ENCODE results near the gene WNT3A.
A peak's percentile ranks its signal among the peaks of the same experiment; 100 is the strongest.

- TF ChIP-seq TAF1 (IDR thresholded peaks at IDR 0.05; ENCODE audit: low read depth, low read length) (no peak), POLR2AphosphoS5 (IDR thresholded peaks at IDR 0.05; ENCODE audit: low read depth, low read length) (0 out of 2 replicates have a peak, but pooled peaks have one; percentile 30), POLR2A (IDR thresholded peaks at IDR 0.05; ENCODE audit: low read depth, low read length) (no peak; the same call in 1 of the 2 replicates), SPI1 (IDR thresholded peaks at IDR 0.05; ENCODE audit: low read depth, low read length) (no peak), PAX5 (IDR thresholded peaks at IDR 0.05; ENCODE audit: insufficient read depth, low read length, severe bottlenecking) (peak; percentile 56)
Observed at GRCh38 chr1:228102791-228103620, 96.2 kb downstream of the WNT3A start, which contains the start of gene C1orf35.

All from GM12891 (cell line).